ENCODE results near the gene IFITM5.
A peak's percentile ranks its signal among the peaks of the same experiment; 100 is the strongest.
"Not testable (repeated sequence)": the region's sequence is repeated elsewhere in the genome, so short reads cannot be mapped to it uniquely, and the experiment has no call there.

Gene IFITM5

DNA sequence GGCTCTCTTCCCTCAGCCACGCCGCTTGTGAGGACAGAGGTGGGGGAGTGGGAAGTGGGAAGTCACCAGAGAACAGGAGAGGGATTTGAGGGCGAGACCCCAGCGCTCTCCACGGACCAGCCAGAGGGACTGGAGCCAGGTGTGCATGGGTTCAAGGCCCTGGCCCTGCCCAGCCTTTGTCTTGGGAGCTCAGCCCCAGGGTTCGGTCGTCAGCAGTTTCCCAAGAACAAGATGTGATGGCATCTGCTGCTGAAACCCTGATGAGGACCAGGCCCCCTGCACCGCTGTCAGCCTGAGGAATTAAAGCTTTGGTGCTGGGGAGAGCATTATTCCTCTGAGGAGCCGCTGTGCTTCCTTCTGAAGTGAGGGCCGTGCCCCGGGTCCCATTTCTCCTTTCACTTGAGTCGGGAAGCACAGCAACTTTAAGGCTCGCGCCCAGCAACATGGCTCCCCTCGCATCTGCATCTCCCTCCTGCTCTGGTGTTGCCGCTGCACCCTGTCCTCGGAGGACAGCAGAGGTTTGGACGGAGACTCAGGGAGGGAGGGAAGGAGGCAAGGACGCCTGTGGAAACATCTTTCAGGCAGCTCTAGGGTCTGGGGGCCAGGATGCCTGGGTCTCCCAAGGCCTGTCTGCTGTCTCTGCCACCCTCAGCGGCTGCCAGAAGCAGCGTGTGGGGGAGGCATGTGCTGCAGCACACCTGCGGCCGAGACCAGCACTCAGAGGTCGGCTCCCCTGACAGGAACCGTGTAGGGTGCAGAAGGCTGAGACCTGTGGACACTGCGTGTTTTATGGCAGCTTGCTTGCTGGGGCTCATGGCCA, 3.8 kb downstream of the IFITM5 start:
- DNase-seq = no peak

DNA sequence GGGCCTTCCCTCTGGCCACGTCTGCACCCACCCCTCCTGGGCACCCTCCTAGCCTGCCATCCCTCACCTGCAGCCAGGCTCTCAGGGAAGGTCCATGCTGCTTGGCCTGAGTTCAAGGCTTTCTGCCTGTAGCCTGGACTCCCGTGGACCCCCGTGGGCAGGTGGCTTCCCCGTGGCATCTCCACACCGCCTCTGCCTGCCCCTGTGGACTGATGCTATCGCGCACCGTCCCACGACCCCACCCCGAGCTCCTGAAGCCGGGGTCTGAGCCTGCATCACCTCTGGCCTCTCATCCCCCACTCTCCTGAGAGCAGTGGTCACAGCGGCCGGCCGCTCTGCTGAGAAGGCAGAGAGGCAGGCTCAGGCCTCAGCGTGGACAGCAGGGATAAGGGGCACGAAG, 4.5 kb downstream of the IFITM5 start:
- no peak for DNase-seq

DNA sequence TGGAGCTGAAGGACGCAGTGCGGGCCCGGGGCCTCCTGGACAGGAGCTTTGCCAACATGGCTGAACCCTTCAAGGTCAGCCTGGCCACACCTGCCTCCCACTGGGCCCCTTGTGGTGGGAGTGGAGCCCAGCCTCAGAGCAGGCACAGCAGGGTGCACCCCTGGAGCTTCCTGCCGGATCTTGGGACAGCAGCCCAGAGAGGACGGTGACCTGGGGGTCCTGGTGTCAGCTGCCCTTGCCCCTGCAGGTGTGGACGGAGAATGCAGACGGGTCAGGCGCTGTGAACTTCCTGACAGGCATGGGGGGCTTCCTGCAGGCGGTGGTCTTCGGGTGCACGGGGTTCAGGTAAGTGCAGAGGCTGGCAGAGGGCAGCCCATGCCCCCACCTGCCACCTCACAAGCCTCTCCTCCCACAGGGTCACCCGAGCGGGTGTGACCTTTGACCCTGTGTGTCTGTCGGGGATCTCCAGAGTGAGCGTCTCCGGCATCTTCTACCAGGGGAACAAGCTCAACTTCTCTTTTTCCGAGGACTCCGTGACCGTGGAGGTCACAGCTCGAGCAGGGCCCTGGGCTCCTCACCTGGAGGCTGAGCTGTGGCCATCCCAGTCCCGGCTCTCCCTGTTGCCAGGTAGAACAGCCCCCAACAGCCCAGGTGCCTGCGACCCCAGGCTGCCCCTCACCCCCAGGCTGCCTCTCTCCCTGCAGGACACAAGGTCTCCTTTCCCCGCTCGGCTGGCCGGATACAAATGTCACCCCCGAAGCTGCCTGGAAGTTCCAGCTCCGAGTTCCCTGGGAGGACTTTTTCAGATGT, 5.3 kb downstream of the IFITM5 start:
- no peak for DNase-seq

DNA sequence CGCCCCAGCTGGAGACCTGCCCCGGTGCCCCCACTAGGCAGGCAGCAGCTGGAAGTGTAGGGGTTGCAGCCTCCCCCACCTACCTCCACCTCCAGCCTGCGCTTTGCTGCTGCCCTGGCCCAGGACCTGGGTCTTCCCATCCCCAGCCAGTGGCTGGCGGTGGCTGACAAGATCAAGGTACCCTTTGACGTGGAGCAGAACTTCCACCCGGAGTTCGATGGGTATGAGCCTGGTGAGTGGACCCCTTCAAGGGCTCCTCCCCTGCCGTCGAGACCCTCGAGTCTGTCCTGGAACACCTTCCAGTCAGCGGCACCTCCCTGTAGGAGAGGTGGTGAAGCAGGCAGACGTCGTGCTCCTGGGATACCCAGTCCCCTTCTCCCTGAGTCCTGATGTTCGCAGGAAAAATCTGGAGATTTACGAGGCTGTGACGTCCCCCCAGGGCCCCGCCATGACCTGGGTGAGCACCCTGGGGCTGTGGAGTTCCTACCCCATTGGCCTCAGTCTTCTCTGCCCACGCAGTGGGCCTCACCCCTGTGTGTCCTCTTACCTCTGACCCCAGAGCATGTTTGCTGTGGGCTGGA, 6.0 kb downstream of the IFITM5 start:
- DNase-seq = no peak

DNA sequence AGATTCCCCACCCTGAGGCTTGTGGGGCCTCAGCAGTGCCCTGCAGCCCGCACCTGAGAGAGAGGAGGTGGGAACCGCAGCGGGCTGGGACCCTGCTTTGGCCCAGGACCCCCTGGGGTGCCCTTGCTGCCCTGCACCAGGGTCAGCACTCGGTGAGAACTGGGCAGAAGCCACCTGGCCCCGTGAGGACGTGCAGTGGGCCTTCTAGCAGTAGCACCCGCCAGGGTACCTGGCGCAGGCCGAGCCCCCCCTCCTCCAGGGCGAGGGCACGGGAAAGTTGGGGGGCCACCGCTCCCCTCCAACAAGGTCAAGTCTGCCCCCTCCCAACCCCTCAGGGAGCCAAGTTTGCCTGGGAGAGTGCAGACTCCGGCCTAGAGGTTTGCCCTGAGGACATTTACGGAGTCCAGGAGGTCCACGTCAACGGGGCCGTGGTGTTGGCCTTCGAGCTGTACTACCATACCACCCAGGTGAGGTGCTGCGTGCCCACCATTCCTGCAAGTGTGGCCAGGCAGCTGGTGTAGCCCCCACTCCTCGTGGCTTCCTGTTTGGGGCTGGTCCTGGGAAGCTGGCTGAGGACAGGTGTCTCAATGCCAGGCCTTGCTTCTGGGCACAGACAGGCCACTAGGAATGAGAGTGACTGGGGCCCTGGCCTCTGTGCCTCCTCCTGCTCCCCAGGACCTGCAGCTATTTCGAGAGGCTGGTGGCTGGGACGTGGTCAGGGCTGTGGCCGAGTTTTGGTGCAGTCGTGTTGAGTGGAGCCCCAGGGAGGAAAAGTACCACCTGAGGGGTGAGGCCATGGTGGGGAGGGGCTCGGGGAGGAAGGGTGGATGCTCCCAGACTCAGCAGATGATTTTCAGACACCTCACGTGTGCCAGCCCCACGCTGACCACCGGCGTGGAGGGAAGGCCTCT, 6.9 kb downstream of the IFITM5 start:
- DNase-seq = no peak

DNA sequence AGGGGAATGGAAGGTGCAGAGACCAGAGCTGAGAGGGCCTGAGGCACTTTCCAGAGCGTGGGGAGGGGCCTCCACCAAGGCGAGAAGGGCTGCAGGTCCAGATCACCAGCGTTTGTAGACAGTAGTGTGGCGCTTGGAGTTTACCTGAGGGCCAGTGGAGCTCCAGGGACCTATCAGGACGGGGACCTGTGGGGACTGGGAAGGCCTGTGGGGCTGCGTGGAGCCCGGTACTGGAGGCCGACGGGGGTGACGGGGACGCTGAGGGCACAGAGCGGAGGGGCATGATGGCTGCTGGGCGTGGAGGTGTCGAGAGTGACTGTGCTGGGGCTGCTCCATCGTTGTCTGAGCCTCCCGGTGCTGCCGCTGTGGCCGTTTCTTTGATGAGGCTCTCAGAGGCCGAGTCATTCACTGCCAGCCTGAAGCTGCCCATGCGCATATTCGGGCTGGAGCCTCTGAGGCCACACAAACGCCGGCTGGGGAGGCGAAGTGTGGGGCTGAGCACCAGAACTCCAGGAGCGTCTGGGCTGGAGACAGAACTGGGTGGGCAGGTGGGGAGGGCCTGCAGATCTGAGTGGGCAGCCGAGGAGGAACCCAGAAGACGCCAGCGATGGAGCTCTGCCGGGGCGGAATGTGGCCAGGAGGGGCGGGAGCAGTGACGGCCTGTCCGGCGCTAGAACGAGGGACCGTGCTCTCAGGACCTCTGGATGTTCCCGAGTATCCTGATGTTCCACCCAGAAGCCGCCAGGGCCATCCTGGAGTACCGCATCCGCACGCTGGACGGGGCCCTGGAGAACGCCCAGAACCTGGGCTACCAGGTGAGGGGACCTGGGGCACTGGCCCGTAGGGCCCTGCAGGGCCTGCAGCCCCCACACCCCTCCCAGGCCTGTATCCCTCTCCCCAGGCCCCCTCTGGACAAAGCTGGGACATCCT, 7.8 kb downstream of the IFITM5 start:
- DNase-seq = no peak

DNA sequence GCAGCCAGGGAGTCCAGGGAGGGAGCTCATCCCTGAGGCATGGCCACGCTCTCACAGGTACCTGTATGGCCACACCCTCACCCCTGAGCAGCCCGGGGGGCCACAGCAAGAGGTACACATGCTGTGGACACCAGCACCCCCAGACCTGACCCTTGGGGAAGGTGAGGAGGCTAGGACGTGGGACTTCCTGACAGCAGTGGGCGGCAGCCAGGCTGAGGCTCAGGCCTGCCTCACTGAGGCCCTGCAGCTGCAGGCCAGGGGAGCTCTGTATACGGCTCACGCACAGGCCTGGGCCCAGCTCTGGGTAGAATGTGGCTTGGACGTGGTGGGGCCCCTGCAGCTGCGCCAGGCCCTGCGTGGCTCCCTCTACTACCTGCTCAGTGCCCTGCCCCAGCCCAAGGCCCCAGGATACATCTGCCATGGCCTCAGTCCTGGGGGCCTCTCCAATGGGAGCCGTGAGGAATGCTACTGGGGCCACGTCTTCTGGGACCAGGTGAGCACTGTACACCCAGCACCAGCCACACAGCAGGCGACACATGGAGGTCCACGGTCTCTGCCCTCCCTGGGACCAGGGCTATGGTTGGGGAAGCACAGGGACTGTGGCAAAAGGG, 8.6 kb downstream of the IFITM5 start:
- no peak for DNase-seq

DNA sequence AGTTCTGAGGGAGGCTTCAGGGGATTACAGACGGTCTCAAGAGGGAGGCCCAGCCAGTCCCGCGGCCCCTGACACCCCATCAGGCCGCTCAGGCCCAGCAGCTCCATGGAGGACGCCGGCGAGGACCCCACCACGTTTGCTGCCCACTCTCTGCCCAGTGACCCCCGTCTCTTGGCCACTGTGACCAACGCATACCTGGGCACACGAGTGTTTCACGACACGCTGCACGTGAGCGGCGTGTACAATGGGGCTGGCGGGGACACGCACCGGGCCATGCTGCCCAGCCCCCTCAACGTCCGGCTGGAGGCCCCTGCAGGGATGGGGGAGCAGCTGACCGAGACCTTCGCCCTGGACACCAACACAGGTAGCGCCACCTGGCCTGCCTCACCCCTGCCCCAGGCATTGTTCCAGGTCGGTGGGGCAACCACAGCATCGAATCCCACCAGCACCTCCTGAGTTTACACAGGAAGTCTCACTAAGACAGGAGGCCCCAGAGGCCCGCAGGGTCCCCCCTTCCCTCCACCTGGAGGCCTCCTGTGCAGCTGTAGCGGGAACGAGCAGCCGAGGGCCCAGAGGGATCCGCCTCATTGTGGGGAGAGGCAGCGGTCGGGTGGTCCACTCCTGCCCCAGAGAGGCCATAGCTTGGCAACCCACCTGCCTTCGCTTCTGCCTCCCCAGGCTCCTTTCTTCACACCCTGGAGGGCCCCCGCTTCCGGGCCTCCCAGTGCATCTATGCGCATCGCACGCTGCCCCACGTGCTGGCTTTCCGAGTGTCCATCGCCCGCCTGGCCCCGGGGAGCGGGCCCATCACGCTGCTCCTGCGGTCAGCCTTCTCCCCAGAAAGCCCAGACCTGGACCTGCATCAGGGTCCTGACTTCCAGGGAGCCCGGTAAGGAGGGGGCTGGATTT, 9.4 kb downstream of the IFITM5 start:
- DNase-seq = no peak

DNA sequence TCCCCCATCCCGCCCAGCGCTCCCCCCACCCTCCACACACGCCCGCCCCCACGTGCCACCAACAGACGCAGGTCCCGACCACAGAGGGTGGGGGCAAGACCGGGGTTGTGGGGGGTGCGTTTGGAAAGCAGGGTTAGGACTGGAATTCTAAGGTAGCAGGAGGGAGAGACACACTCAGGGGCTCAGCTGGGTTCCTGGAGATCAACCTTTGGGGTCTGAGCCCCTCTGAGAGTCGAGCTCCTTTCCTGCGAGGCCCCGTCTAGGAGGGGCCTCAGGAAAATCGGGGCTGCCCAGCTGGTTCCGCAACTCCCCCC, 10.0 kb downstream of the IFITM5 start:
- no peak for DNase-seq

DNA sequence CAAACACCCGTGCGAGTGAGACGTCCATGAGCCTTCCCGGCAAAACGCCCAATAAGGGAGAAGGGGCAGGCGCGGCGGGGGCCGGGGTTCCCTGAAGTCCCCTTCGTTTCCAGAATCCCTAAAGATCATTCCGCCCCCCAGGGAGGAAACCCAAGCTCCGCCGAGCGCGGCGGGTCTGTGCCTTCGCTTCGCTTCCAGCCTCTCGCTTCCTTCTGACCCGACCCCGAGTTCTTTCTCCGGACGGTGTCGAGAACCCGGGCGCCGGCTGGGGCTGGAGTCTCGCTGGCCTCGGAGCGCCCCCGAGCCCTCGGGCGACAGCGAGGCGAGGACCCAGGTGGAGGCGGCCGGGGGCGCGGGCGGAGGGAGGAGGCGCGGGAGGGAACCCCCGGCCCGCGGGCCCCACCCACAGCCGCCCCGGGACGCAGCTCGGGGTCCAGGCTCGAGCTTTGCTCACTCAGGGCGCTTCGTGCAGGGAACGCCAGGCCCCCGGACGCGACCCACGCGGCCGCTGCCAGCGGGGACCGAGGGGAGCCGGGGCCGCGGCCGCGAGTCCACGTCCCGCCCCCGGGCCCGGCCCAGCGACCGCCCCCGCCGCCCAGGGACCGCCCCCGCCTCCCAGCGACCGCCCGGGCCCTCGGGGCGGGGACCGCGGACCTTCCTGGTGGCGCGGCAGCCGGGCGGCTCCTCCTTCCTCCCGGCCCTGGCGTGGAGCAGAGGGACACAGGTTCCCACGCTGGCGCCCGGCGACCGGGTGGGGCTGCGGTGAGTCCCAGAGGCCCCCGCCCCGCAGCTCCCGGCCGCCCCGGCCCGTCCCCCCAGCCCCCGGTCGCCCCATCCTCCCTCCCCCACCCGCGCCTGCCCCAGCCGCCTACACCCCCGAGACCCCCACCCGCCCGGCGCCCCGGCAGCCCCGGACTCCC, 10.6 kb downstream of the IFITM5 start, which contains the start of gene PGGHG:
TSS of gene PGGHG (plus strand) at position 649 of the 920 bp plus-strand sequence. CDS start 691 bp downstream, outside the sequence.
- peak in 7 of 51 donors; percentile 20 to 57 (median 29) for DNase-seq

DNA sequence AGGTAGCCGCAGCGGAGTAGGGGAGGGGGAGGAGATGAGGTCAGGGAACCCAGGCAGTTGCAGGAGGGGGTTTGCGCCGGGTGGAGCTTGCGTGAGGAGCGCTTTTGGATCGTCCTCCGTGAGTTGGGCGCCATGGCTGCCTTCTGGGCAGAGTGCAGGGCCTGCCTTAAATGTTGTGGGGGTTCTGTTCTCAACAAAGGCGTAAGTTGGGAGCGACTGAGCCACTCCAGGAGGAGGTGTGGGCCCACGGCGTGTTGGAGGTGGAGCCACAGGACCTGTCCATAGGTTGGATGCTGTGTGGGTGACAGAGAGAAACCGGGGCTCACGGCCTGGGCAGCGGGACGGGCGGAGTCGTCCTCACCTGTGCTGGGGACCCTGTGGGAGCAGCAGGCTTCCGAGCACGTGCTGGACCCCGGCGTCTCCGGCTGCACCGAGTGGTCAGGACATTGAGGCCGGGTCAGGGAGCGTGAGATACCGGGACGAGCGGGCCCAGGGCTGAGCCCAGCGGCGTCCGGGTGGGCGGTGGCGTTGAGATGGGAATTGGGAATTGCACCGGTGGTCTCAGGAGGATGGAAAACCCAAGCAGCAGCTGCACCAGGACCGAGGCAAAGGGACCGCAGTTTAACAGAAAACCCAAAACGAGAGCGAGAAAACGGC, 11.4 kb downstream of the IFITM5 start:
- DNase-seq = no peak

DNA sequence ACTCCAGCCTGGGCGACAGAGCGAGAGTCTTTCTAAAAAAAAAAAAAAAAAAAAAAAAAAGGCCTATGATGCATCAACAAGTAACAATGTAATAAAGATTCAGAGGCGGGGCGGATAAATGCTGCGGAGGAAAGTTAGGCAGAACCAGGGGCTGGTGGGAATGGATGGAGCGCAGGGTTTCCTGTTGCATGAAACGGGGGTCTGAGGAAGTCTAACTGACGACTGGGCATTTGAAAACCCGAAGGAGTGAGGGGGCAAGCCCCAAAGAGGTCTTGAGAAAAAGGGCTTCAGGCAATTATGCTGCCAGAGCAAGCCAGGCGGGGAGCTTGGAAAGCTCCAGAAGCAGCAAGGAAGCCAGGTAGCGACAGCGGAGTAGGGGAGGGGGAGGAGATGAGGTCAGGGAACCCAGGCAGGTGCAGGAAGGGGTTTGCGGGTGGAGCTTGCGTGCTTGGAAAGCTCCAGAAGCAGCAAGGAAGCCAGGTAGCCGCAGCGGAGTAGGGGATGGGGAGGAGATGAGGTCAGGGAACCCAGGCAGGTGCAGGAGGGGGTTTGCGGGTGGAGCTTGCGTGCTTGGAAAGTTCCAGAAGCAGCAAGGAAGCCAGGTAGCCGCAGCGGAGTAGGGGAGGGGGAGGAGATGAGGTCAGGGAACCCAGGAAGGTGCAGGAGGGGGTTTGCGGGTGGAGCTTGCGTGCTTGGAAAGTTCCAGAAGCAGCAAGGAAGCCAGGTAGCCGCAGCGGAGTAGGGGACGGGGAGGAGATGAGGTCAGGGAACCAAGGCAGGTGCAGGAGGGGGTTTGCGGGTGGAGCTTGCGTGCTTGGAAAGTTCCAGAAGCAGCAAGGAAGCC, 12.1 kb downstream of the IFITM5 start:
- DNase-seq = not testable (repeated sequence)

DNA sequence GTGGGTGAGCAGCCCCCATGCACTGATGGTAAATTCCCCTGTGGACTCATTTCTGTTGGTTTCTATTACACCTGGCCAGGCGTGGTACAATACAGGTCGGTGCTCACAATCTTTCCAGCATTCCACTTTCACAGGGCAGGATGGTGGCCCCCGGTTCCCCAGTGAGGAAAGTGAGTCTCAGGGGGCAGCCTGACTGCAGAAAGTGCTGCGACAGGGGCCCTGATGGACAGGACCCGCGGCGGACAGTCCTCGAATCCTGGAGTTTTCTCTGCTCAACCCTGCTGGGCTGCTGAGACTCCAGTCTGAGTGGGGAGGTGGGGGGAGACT, 13.5 kb downstream of the IFITM5 start:
- DNase-seq = no peak

DNA sequence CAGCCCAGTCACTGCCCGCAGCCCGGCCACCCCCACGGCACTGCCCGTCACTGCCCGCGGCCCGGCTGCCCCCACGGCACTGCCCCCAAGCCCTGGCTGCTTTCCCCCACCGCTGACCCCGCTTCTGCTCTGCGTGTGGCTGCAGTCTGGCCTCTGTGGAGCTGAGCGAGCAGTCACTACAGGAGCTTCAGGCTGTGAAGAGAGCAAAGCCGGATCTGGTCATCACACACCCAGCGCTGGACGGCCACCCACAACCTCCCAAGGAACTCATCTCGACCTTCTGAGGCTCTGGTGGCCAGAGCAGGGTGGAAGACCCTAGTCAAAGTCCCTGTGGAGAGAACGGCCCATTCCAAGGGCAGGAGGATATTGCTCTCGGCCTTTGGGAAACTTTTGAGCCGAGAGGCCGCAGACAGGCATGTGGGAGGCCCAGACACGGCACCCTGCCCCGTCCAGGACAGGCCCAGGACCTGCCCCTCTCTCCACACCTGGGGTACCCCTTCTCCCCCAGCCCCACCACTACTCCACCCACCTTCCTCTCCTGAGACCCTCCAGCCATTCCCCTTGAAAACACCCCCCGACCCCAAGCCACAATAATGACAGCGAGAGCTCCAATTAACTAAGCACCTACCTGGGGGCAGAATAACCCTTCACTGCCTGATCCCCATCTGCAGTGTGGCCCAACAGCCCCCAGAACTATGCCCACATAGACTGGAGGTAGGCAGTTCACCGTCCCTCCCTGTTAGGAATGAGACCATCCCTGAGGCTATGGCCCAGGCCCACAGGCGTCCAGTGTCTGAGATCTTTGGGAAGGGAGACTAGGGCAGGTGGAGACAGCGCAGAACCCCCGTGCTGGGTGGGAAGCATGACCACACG, 14.1 kb downstream of the IFITM5 start:
- no peak for DNase-seq

Measured in hypothalamus (tissue), 51 donors.